Activated T-cell treated with anti-CD3 and anti-CD28 coated beads, Interleukin-2, amount 50 U/mL, for 4 hours (primary cell): ENCODE measurements around the gene NKIRAS2. TPM values are rescaled to one million over a fixed set of nuclear protein-coding genes. Genes with fewer than 3 reads are reported as not detected.
"Not testable (repeated sequence)": the region's sequence is repeated elsewhere in the genome, so short reads cannot be mapped to it uniquely, and the experiment has no call there.

Source experiments
- ATAC-seq, 2 donors: fragments of 200-7000 bp; cut with Tn5 transposase; one replicate each; pipeline ENCODE4 v1.10.0; 2021
- DNase-seq: peaks from one replicate; pipeline ENCODE4 v3.0.0-alpha.2; 2020
- H3K27me3 Mint-ChIP-seq: one replicate; pipeline ENCODE4 v1.8.0; 2021; ENCODE audit warnings: low read depth, mixed read lengths
- H3K36me3 Mint-ChIP-seq: one replicate; pipeline ENCODE4 v1.8.0; 2022; ENCODE audit warnings: mixed read lengths; ENCODE audit not compliant: insufficient read depth
- H3K4me1 Mint-ChIP-seq: one replicate; pipeline ENCODE4 v1.8.0; 2021; ENCODE audit warnings: low read depth, mixed read lengths
- H3K4me3 Mint-ChIP-seq: one replicate; pipeline ENCODE4 v1.8.0; 2021; ENCODE audit warnings: mild to moderate bottlenecking, moderate library complexity, mixed read lengths
- H3K9me3 Mint-ChIP-seq: one replicate; pipeline ENCODE4 v1.8.0; 2021; ENCODE audit warnings: mixed read lengths
- total RNA-seq, 3 donors: library from RNA; stranded (reverse); gene quantifications; one replicate each; pipeline ENCODE4 v1.2.1, GENCODE V29; 2021

NKIRAS2 gene
- total RNA-seq, 3 donors from 2014 or later, result 33.4 to 35.8 (median 34.2) TPM

GRCh38 chr17:42010898-42011516 is 8.9 kb upstream of the NKIRAS2 start:
- H3K9me3 Mint-ChIP-seq, result no peaks in the 10 kb centered on the region
- ATAC-seq, result no peak
- H3K4me3 Mint-ChIP-seq, result no peak overlapping the region
- no peaks in the 10 kb centered on the region for H3K27me3 Mint-ChIP-seq
- peaks cover 12% of the 10 kb centered on the region for H3K36me3 Mint-ChIP-seq
- H3K4me1 Mint-ChIP-seq, result peaks cover 59% of the 10 kb centered on the region
- no peak for DNase-seq

GRCh38 chr17:42012363-42012762 is 7.5 kb upstream of the NKIRAS2 start:
- peaks cover 13% of the 10 kb centered on the region for H3K36me3 Mint-ChIP-seq
- not testable (repeated sequence) for H3K4me3 Mint-ChIP-seq, H3K27me3 Mint-ChIP-seq

GRCh38 chr17:42013740-42014139 is 6.2 kb upstream of the NKIRAS2 start:
- not testable (repeated sequence) for DNase-seq, ATAC-seq, H3K4me3 Mint-ChIP-seq, H3K9me3 Mint-ChIP-seq, H3K27me3 Mint-ChIP-seq
- peaks cover 68% of the 10 kb centered on the region for H3K4me1 Mint-ChIP-seq
- peaks cover 13% of the 10 kb centered on the region for H3K36me3 Mint-ChIP-seq

More at GRCh38 chr17:42012363-42012762, 7.5 kb upstream of the NKIRAS2 start:
- DNase-seq, ATAC-seq, H3K9me3 Mint-ChIP-seq: not testable (repeated sequence)
- H3K4me1 Mint-ChIP-seq, result peaks cover 60% of the 10 kb centered on the region

GRCh38 chr17:42016411-42016831 is 3.5 kb upstream of the NKIRAS2 start:
- Mint-ChIP-seq H3K36me3 (peaks cover 3% of the 10 kb centered on the region), H3K27me3 (no peaks in the 10 kb centered on the region), H3K4me1 (peaks cover 65% of the 10 kb centered on the region), H3K4me3 (peak overlapping the region; percentile 99), H3K9me3 (no peaks in the 10 kb centered on the region)
- ATAC-seq (no peak), DNase-seq (no peak)

GRCh38 chr17:42016941-42017865 is 2.7 kb upstream of the NKIRAS2 start, which contains the start of gene DNAJC7:
TSS of gene DNAJC7 (minus strand) at chr17:42017439. CDS start at chr17:42017416, 23 bp downstream.
- ATAC-seq, result peak; percentile 90
- Mint-ChIP-seq H3K4me3 (peak within 1 kb of the TSS; percentile 99), H3K36me3 (peaks cover 6% of the 10 kb centered on the region)

GRCh38 chr17:42017866-42018200 is 2.1 kb upstream of the NKIRAS2 start:
- ATAC-seq, result peak; percentile 3 to 15
- no peaks in the 10 kb centered on the region for H3K27me3 Mint-ChIP-seq
- H3K36me3 Mint-ChIP-seq, result peaks cover 9% of the 10 kb centered on the region
- peaks cover 56% of the 10 kb centered on the region for H3K4me1 Mint-ChIP-seq
- no peaks in the 10 kb centered on the region for H3K9me3 Mint-ChIP-seq
- no peak for DNase-seq
- H3K4me3 Mint-ChIP-seq, result peak overlapping the region; percentile 99

More at GRCh38 chr17:42016941-42017865, 2.7 kb upstream of the NKIRAS2 start, which contains the start of gene DNAJC7:
- H3K4me1 Mint-ChIP-seq, result peaks cover 59% of the 10 kb centered on the region
- no peaks in the 10 kb centered on the region for H3K9me3 Mint-ChIP-seq
- DNase-seq, result peak; percentile 87
- no peaks in the 10 kb centered on the region for H3K27me3 Mint-ChIP-seq

- DNase-seq, result no peak
- H3K9me3 Mint-ChIP-seq, result no peaks in the 10 kb centered on the region
- H3K36me3 Mint-ChIP-seq, result peaks cover 9% of the 10 kb centered on the region
- H3K4me1 Mint-ChIP-seq, result peaks cover 52% of the 10 kb centered on the region
- H3K27me3 Mint-ChIP-seq, result no peaks in the 10 kb centered on the region
- no peak for ATAC-seq
- peak overlapping the region; percentile 99 for H3K4me3 Mint-ChIP-seq
Measured at GRCh38 chr17:42018339-42018738, 1.6 kb upstream of the NKIRAS2 start.

GRCh38 chr17:42018988-42019387 is 902 bp upstream of the NKIRAS2 start:
- H3K36me3 Mint-ChIP-seq, result peaks cover 11% of the 10 kb centered on the region
- H3K4me1 Mint-ChIP-seq, result peaks cover 48% of the 10 kb centered on the region
- H3K27me3 Mint-ChIP-seq, result no peaks in the 10 kb centered on the region
- ATAC-seq (no peak), DNase-seq (no peak)
- H3K9me3 Mint-ChIP-seq, result no peaks in the 10 kb centered on the region
- peak overlapping the region; percentile 99 for H3K4me3 Mint-ChIP-seq

- Mint-ChIP-seq H3K36me3 (peaks cover 15% of the 10 kb centered on the region), H3K4me1 (peaks cover 45% of the 10 kb centered on the region), H3K4me3 (peak overlapping the region; percentile 93)
- not testable (repeated sequence) for DNase-seq, ATAC-seq, H3K9me3 Mint-ChIP-seq, H3K27me3 Mint-ChIP-seq
Measured at GRCh38 chr17:42020845-42021244, 955 bp downstream of the NKIRAS2 start.

GRCh38 chr17:42023524-42024349 is 3.8 kb downstream of the NKIRAS2 start:
- Mint-ChIP-seq H3K4me3 (no peak overlapping the region), H3K36me3 (peaks cover 14% of the 10 kb centered on the region), H3K4me1 (peaks cover 31% of the 10 kb centered on the region), H3K27me3 (no peaks in the 10 kb centered on the region), H3K9me3 (no peaks in the 10 kb centered on the region)
- no peak for DNase-seq
- no peak for ATAC-seq

- Mint-ChIP-seq H3K9me3 (no peaks in the 10 kb centered on the region), H3K27me3 (no peaks in the 10 kb centered on the region), H3K36me3 (peaks cover 14% of the 10 kb centered on the region), H3K4me1 (peaks cover 23% of the 10 kb centered on the region), H3K4me3 (no peak overlapping the region)
- no peak for DNase-seq
- ATAC-seq, result no peak
Measured at GRCh38 chr17:42025191-42025579, 5.3 kb downstream of the NKIRAS2 start.

- no peaks in the 10 kb centered on the region for H3K9me3 Mint-ChIP-seq
- H3K4me1 Mint-ChIP-seq, result peaks cover 15% of the 10 kb centered on the region
Measured at GRCh38 chr17:42025936-42026335, 6.0 kb downstream of the NKIRAS2 start.

GRCh38 chr17:42026857-42027589 is 7.1 kb downstream of the NKIRAS2 start:
- H3K36me3 Mint-ChIP-seq, result peaks cover 10% of the 10 kb centered on the region
- no peak for DNase-seq
- no peaks in the 10 kb centered on the region for H3K9me3 Mint-ChIP-seq
- no peak for ATAC-seq
- peaks cover 3% of the 10 kb centered on the region for H3K27me3 Mint-ChIP-seq
- H3K4me3 Mint-ChIP-seq, result no peak overlapping the region
- peaks cover 10% of the 10 kb centered on the region for H3K4me1 Mint-ChIP-seq

More at GRCh38 chr17:42025936-42026335, 6.0 kb downstream of the NKIRAS2 start:
- ATAC-seq (no peak), DNase-seq (no peak)
- Mint-ChIP-seq H3K27me3 (peaks cover 3% of the 10 kb centered on the region), H3K4me3 (no peak overlapping the region), H3K36me3 (peaks cover 14% of the 10 kb centered on the region)
